ENCODE measurements around the gene SIX2.

DNA sequence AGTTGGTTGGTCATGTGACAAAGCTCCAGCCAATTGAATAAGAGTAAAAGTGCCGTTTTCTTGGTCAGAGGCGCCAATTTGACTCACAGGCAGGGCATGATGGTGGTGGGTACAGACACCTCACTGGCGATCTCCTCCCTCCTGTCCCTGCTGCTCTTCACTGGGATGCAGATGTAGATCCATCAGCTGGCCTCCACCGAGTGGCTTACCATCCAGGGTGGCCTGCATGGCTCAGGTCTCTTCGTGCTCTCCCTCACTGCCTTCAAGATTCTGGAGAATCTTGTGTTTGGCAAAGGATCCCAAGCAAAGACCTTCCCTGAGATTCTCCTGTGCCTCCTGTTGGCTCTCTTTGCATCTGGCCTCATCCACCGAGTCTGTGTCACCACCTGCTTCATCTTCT, 12.9 kb downstream of the SIX2 start:
- TF ChIP-seq, protein P1, sequence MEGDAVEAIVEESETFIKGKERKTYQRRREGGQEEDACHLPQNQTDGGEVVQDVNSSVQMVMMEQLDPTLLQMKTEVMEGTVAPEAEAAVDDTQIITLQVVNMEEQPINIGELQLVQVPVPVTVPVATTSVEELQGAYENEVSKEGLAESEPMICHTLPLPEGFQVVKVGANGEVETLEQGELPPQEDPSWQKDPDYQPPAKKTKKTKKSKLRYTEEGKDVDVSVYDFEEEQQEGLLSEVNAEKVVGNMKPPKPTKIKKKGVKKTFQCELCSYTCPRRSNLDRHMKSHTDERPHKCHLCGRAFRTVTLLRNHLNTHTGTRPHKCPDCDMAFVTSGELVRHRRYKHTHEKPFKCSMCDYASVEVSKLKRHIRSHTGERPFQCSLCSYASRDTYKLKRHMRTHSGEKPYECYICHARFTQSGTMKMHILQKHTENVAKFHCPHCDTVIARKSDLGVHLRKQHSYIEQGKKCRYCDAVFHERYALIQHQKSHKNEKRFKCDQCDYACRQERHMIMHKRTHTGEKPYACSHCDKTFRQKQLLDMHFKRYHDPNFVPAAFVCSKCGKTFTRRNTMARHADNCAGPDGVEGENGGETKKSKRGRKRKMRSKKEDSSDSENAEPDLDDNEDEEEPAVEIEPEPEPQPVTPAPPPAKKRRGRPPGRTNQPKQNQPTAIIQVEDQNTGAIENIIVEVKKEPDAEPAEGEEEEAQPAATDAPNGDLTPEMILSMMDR (IDR thresholded peaks at IDR 0.05; ENCODE audit: control extremely low read depth in 1 of 3, insufficient read depth in 1 of 3, low read depth in 1 of 3, low read length in 3 of 3): no peak
- TF ChIP-seq EZH2 (IDR thresholded peaks at IDR 0.05; ENCODE audit: low read depth, low read length, severe bottlenecking) (no peak), TAF1 (IDR thresholded peaks at IDR 0.05; ENCODE audit: low read depth, low read length) (no peak), SIRT6 (IDR thresholded peaks at IDR 0.05; ENCODE audit: low read length) (no peak), JUND (IDR thresholded peaks at IDR 0.05; ENCODE audit: low read length) (no peak), POLR2A (IDR thresholded peaks at IDR 0.05; ENCODE audit: control extremely low read depth in 1 of 2, low read depth in 2 of 2, low read length in 2 of 2) (no peak)
- TF ChIP-seq, protein P2, sequence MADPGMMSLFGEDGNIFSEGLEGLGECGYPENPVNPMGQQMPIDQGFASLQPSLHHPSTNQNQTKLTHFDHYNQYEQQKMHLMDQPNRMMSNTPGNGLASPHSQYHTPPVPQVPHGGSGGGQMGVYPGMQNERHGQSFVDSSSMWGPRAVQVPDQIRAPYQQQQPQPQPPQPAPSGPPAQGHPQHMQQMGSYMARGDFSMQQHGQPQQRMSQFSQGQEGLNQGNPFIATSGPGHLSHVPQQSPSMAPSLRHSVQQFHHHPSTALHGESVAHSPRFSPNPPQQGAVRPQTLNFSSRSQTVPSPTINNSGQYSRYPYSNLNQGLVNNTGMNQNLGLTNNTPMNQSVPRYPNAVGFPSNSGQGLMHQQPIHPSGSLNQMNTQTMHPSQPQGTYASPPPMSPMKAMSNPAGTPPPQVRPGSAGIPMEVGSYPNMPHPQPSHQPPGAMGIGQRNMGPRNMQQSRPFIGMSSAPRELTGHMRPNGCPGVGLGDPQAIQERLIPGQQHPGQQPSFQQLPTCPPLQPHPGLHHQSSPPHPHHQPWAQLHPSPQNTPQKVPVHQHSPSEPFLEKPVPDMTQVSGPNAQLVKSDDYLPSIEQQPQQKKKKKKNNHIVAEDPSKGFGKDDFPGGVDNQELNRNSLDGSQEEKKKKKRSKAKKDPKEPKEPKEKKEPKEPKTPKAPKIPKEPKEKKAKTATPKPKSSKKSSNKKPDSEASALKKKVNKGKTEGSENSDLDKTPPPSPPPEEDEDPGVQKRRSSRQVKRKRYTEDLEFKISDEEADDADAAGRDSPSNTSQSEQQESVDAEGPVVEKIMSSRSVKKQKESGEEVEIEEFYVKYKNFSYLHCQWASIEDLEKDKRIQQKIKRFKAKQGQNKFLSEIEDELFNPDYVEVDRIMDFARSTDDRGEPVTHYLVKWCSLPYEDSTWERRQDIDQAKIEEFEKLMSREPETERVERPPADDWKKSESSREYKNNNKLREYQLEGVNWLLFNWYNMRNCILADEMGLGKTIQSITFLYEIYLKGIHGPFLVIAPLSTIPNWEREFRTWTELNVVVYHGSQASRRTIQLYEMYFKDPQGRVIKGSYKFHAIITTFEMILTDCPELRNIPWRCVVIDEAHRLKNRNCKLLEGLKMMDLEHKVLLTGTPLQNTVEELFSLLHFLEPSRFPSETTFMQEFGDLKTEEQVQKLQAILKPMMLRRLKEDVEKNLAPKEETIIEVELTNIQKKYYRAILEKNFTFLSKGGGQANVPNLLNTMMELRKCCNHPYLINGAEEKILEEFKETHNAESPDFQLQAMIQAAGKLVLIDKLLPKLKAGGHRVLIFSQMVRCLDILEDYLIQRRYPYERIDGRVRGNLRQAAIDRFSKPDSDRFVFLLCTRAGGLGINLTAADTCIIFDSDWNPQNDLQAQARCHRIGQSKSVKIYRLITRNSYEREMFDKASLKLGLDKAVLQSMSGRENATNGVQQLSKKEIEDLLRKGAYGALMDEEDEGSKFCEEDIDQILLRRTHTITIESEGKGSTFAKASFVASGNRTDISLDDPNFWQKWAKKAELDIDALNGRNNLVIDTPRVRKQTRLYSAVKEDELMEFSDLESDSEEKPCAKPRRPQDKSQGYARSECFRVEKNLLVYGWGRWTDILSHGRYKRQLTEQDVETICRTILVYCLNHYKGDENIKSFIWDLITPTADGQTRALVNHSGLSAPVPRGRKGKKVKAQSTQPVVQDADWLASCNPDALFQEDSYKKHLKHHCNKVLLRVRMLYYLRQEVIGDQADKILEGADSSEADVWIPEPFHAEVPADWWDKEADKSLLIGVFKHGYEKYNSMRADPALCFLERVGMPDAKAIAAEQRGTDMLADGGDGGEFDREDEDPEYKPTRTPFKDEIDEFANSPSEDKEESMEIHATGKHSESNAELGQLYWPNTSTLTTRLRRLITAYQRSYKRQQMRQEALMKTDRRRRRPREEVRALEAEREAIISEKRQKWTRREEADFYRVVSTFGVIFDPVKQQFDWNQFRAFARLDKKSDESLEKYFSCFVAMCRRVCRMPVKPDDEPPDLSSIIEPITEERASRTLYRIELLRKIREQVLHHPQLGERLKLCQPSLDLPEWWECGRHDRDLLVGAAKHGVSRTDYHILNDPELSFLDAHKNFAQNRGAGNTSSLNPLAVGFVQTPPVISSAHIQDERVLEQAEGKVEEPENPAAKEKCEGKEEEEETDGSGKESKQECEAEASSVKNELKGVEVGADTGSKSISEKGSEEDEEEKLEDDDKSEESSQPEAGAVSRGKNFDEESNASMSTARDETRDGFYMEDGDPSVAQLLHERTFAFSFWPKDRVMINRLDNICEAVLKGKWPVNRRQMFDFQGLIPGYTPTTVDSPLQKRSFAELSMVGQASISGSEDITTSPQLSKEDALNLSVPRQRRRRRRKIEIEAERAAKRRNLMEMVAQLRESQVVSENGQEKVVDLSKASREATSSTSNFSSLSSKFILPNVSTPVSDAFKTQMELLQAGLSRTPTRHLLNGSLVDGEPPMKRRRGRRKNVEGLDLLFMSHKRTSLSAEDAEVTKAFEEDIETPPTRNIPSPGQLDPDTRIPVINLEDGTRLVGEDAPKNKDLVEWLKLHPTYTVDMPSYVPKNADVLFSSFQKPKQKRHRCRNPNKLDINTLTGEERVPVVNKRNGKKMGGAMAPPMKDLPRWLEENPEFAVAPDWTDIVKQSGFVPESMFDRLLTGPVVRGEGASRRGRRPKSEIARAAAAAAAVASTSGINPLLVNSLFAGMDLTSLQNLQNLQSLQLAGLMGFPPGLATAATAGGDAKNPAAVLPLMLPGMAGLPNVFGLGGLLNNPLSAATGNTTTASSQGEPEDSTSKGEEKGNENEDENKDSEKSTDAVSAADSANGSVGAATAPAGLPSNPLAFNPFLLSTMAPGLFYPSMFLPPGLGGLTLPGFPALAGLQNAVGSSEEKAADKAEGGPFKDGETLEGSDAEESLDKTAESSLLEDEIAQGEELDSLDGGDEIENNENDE (IDR thresholded peaks at IDR 0.05; ENCODE audit: insufficient replicate concordance, low read length): no peak
